ENCODE results near the gene CFAP58. TPM values are rescaled to one million over a fixed set of nuclear protein-coding genes. Genes with fewer than 3 reads are reported as not detected.
A peak's percentile ranks its signal among the peaks of the same experiment; 100 is the strongest.

CFAP58 gene
- total and polyA plus RNA-seq, 7 experiments from 2014 or later = 0.17 TPM; not detected in 6

DNA sequence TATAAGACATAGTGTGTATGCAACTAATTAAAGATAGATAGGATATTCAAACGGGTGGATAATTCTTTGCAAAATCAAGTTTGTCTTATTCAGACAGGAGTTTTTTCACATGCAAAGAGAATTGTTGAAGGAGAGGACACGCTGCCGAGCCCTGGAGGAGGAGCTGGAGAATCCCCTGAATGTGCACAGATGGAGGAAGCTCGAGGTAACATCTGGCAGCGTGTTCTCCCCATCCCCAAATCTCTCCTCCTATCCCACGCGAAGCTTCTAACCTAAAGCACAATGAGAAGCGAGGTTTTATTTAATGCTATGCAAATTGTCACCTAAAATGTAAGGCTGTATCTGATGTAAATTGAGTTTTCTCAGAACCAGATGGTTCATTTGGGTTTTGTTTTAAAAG, 50.0 kb downstream of the CFAP58 start:
- H3K36me3 Mint-ChIP-seq = no peaks in the 10 kb centered on the region
- Histone ChIP-seq H3K27me3 (ENCODE audit: control insufficient read depth in 2 of 2, insufficient read depth in 2 of 2, low read length in 2 of 2) (no peaks in the 10 kb centered on the region), H3K9me3 (ENCODE audit: control insufficient read depth in 2 of 3, low read length in 3 of 3) (no peaks in the 10 kb centered on the region), H3K36me3 (ENCODE audit: control insufficient read depth in 2 of 3, insufficient read depth in 3 of 3, low read length in 3 of 3) (no peaks in the 10 kb centered on the region), H3K27ac (ENCODE audit: low read depth, low read length) (no peak overlapping the region), H3K4me1 (ENCODE audit: control insufficient read depth in 2 of 2, insufficient read depth in 2 of 2, low read length in 2 of 2) (no peaks in the 10 kb centered on the region), H3K4me3 (ENCODE audit: low read length) (no peak overlapping the region)
- ATAC-seq (no peak), DNase-seq (no peak)
- peaks cover 0 to 9% (median 0%) of the 10 kb centered on the region in 7 donors for H3K4me1 Mint-ChIP-seq
- CTCF ChIA-PET = no interaction called here
- no peaks in the 10 kb centered on the region for H3K9me3 Mint-ChIP-seq
- H3K27me3 Mint-ChIP-seq = peaks cover 9 to 34% (median 21%) of the 10 kb centered on the region in 5 donors
- no peak overlapping the region for H3K4me3 Mint-ChIP-seq
- POLR2A ChIA-PET = no interaction called here
- intact Hi-C loops (cut with micrococcal nuclease) = no loop called here
- no peak overlapping the region for H3K27ac Mint-ChIP-seq

- H3K9me3 ChIP-seq (ENCODE audit: control insufficient read depth in 2 of 3, low read length in 3 of 3) = no peaks in the 10 kb centered on the region
- Mint-ChIP-seq H3K4me3 (no peak overlapping the region), H3K4me1 (peaks cover 0 to 9% (median 0%) of the 10 kb centered on the region in 7 donors), H3K9me3 (peaks cover 0 to 1% (median 0%) of the 10 kb centered on the region in 11 donors), H3K27ac (no peak overlapping the region), H3K27me3 (peaks cover 17 to 21% (median 20%) of the 10 kb centered on the region in 5 donors), H3K36me3 (no peaks in the 10 kb centered on the region)
- no peaks in the 10 kb centered on the region for H3K27me3 ChIP-seq (ENCODE audit: control insufficient read depth in 2 of 2, insufficient read depth in 2 of 2, low read length in 2 of 2)
- H3K4me3 ChIP-seq (ENCODE audit: low read length) = no peak overlapping the region
- intact Hi-C loops (cut with micrococcal nuclease) = no loop called here
- POLR2A ChIA-PET = no interaction called here
- H3K36me3 ChIP-seq (ENCODE audit: control insufficient read depth in 2 of 3, insufficient read depth in 3 of 3, low read length in 3 of 3) = no peaks in the 10 kb centered on the region
- no peaks in the 10 kb centered on the region for H3K4me1 ChIP-seq (ENCODE audit: control insufficient read depth in 2 of 2, insufficient read depth in 2 of 2, low read length in 2 of 2)
- DNase-seq (no peak), ATAC-seq (peak; percentile 46)
- CTCF ChIA-PET = no interaction called here
- H3K27ac ChIP-seq (ENCODE audit: low read depth, low read length) = no peak overlapping the region
Measured at GRCh38 chr10:104406715-104407650, 53.4 kb downstream of the CFAP58 start.

DNA sequence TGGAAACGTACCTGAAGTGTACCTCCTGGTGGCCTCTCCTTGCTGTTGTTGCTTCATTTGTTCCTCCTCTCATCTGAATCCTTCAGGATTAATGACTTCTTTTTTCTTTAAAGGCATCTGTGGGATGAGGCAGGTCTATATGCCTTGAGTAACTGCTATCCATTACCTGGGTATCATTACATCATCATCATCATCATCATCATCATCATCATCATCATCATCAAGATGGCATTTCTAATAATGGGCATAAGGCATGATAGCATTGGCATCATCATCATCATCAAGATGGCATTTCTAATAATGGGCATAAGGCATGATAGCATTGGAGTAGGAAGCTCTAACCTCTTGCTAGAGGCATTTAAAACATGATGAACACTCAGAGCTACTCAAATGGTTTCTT, 59.9 kb downstream of the CFAP58 start:
- Histone ChIP-seq H3K27me3 (ENCODE audit: control insufficient read depth in 2 of 2, insufficient read depth in 2 of 2, low read length in 2 of 2) (no peaks in the 10 kb centered on the region), H3K36me3 (ENCODE audit: control insufficient read depth in 2 of 3, insufficient read depth in 3 of 3, low read length in 3 of 3) (no peaks in the 10 kb centered on the region), H3K4me1 (ENCODE audit: control insufficient read depth in 2 of 2, insufficient read depth in 2 of 2, low read length in 2 of 2) (no peaks in the 10 kb centered on the region), H3K4me3 (ENCODE audit: low read length) (no peak overlapping the region), H3K27ac (ENCODE audit: low read depth, low read length) (no peak overlapping the region), H3K9me3 (ENCODE audit: control insufficient read depth in 2 of 3, low read length in 3 of 3) (no peaks in the 10 kb centered on the region)
- CTCF ChIA-PET = no interaction called here
- peaks cover 0 to 8% (median 0%) of the 10 kb centered on the region in 7 donors for H3K4me1 Mint-ChIP-seq
- ATAC-seq = no peak
- peaks cover 0 to 3% (median 0%) of the 10 kb centered on the region in 5 donors for H3K36me3 Mint-ChIP-seq
- H3K9me3 Mint-ChIP-seq = peaks cover 0 to 3% (median 0%) of the 10 kb centered on the region in 11 donors
- intact Hi-C loops (cut with micrococcal nuclease) = no loop called here
- no peak overlapping the region for H3K27ac Mint-ChIP-seq
- H3K27me3 Mint-ChIP-seq = peaks cover 13 to 32% (median 20%) of the 10 kb centered on the region in 5 donors
- H3K4me3 Mint-ChIP-seq = no peak overlapping the region
- POLR2A ChIA-PET = no interaction called here
- DNase-seq = no peak

DNA sequence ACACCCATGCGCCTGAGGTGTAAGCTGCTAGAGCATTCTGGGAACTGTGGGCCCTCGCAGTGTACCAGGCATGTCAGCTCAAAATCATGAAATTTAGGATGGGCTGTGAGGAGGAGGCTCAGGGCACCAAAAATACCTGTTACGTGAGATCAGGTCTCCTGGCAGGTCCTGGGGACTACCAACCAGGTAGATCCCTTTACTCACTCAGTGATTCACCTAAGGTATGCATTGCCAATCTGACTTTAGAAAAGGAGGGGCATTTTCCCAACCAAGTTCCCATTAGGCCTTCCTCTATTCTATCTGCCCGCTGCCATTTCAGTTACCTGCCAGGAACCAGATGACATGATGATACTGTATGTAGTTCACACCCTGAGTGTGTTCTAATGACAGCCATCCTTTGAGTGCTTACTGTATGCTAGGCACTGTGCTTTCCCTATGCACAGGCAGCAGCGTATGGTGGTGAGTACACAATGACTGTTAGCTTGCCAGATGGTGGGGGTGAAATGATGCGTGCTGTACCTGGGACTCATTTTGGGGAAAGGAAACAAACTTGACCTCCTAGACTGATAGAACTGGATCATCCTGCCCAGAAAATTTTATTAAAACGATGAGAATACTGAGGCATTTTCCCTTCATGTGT, 62.0 kb downstream of the CFAP58 start:
- no peaks in the 10 kb centered on the region for H3K4me1 ChIP-seq (ENCODE audit: control insufficient read depth in 2 of 2, insufficient read depth in 2 of 2, low read length in 2 of 2)
- ATAC-seq (no peak), DNase-seq (no peak)
- no peak overlapping the region for H3K27ac Mint-ChIP-seq
- intact Hi-C loops (cut with micrococcal nuclease) = no loop called here
- no peak overlapping the region for H3K4me3 ChIP-seq (ENCODE audit: low read length)
- H3K4me1 Mint-ChIP-seq = peaks cover 0 to 8% (median 0%) of the 10 kb centered on the region in 7 donors
- peaks cover 0 to 3% (median 0%) of the 10 kb centered on the region in 5 donors for H3K36me3 Mint-ChIP-seq
- H3K9me3 Mint-ChIP-seq = peaks cover 0 to 3% (median 0%) of the 10 kb centered on the region in 11 donors
- CTCF ChIA-PET = no interaction called here
- POLR2A ChIA-PET = no interaction called here
- no peaks in the 10 kb centered on the region for H3K36me3 ChIP-seq (ENCODE audit: control insufficient read depth in 2 of 3, insufficient read depth in 3 of 3, low read length in 3 of 3)
- H3K9me3 ChIP-seq (ENCODE audit: control insufficient read depth in 2 of 3, low read length in 3 of 3) = no peaks in the 10 kb centered on the region
- H3K27me3 Mint-ChIP-seq = peaks cover 2 to 24% (median 16%) of the 10 kb centered on the region in 5 donors
- H3K27me3 ChIP-seq (ENCODE audit: control insufficient read depth in 2 of 2, insufficient read depth in 2 of 2, low read length in 2 of 2) = no peaks in the 10 kb centered on the region
- no peak overlapping the region for H3K27ac ChIP-seq (ENCODE audit: low read depth, low read length)
- H3K4me3 Mint-ChIP-seq = no peak overlapping the region

DNA sequence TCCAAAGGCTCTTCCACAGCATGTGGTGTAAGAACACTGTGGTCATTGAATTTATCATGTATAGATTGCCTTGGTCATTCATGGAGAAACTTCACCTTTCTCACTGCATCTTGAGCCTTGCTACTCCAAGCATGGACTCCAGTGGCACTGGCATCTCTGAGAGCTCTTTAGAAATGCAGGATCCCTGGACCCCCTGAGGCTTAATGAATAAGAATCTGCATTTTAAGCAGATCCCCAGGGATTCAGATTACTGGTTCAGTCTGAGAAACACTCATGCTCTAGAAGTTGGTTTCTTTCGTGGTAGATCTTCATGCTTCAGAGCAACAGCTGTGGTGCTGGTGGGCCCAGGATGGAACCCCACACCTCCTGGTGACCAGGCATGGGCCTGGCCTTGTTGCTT, 63.2 kb downstream of the CFAP58 start:
- CTCF ChIA-PET = no interaction called here
- Histone ChIP-seq H3K27ac (ENCODE audit: low read depth, low read length) (no peak overlapping the region), H3K27me3 (ENCODE audit: control insufficient read depth in 2 of 2, insufficient read depth in 2 of 2, low read length in 2 of 2) (no peaks in the 10 kb centered on the region), H3K36me3 (ENCODE audit: control insufficient read depth in 2 of 3, insufficient read depth in 3 of 3, low read length in 3 of 3) (no peaks in the 10 kb centered on the region), H3K4me1 (ENCODE audit: control insufficient read depth in 2 of 2, insufficient read depth in 2 of 2, low read length in 2 of 2) (no peaks in the 10 kb centered on the region), H3K4me3 (ENCODE audit: low read length) (no peak overlapping the region), H3K9me3 (ENCODE audit: control insufficient read depth in 2 of 3, low read length in 3 of 3) (no peaks in the 10 kb centered on the region)
- Mint-ChIP-seq H3K4me3 (no peak overlapping the region), H3K4me1 (peaks cover 0 to 8% (median 0%) of the 10 kb centered on the region in 7 donors), H3K27ac (no peak overlapping the region), H3K9me3 (peaks cover 0 to 3% (median 0%) of the 10 kb centered on the region in 11 donors), H3K36me3 (peaks cover 0 to 3% (median 0%) of the 10 kb centered on the region in 5 donors), H3K27me3 (peaks cover 2 to 24% (median 16%) of the 10 kb centered on the region in 5 donors)
- DNase-seq = no peak
- no peak for ATAC-seq
- intact Hi-C loops (cut with micrococcal nuclease) = no loop called here
- POLR2A ChIA-PET = no interaction called here

- Histone ChIP-seq H3K4me1 (ENCODE audit: control insufficient read depth in 2 of 2, insufficient read depth in 2 of 2, low read length in 2 of 2) (no peaks in the 10 kb centered on the region), H3K9me3 (ENCODE audit: control insufficient read depth in 2 of 3, low read length in 3 of 3) (no peaks in the 10 kb centered on the region), H3K27ac (ENCODE audit: low read depth, low read length) (no peak overlapping the region), H3K4me3 (ENCODE audit: low read length) (no peak overlapping the region), H3K27me3 (ENCODE audit: control insufficient read depth in 2 of 2, insufficient read depth in 2 of 2, low read length in 2 of 2) (no peaks in the 10 kb centered on the region), H3K36me3 (ENCODE audit: control insufficient read depth in 2 of 3, insufficient read depth in 3 of 3, low read length in 3 of 3) (no peaks in the 10 kb centered on the region)
- Mint-ChIP-seq H3K27me3 (peaks cover 0 to 23% (median 14%) of the 10 kb centered on the region in 5 donors), H3K9me3 (peaks cover 0 to 3% (median 0%) of the 10 kb centered on the region in 11 donors), H3K36me3 (peaks cover 0 to 3% (median 0%) of the 10 kb centered on the region in 5 donors), H3K4me1 (peaks cover 0 to 8% (median 0%) of the 10 kb centered on the region in 7 donors), H3K27ac (no peak overlapping the region), H3K4me3 (no peak overlapping the region)
- CTCF ChIA-PET = no interaction called here
- DNase-seq (no peak), ATAC-seq (peak; percentile 52)
- POLR2A ChIA-PET = no interaction called here
- intact Hi-C loops (cut with micrococcal nuclease) = no loop called here
Measured at GRCh38 chr10:104417637-104418292, 64.1 kb downstream of the CFAP58 start.

Measured in naive thymus-derived CD4-positive, alpha-beta T cell (primary cell).